PC-3 (cell line): Measurements from ENCODE around the gene UNC45B.

ENCODE experiments used
- CTCF ChIP-seq: fragments of 300-600 bp; sonication (generic); conservative IDR thresholded peaks from 2 replicates; pipeline ENCODE4 v1.5.1; 2017; ENCODE audit warnings: antibody characterized with exemption, low read depth, mild to moderate bottlenecking, low read length
- EZH2 ChIP-seq: fragments of 300-600 bp; sonication (generic); IDR thresholded peaks from one replicate; pipeline ENCODE4 v1.6.1; 2017; ENCODE audit warnings: antibody characterized with exemption, mild to moderate bottlenecking, low read length; ENCODE audit not compliant: unreplicated experiment
- EZH2phosphoT487 ChIP-seq: fragments of 300-600 bp; sonication (generic); IDR thresholded peaks from 2 replicates; pipeline ENCODE4 v1.6.1; 2018; ENCODE audit warnings: mild to moderate bottlenecking, antibody characterized with exemption, low read length, borderline replicate concordance

GRCh38 chr17:35213412-35213940, 65.9 kb downstream of the UNC45B start:
- TF ChIP-seq CTCF: no peak
- no peak for TF ChIP-seq EZH2phosphoT487
- TF ChIP-seq EZH2: no peak
